Natural killer cell (primary cell): ENCODE measurements around the gene DAPK2. TPM values are rescaled to one million over a fixed set of nuclear protein-coding genes. Genes with fewer than 3 reads are reported as not detected.

ENCODE experiments used
- ATAC-seq, 3 donors: fragments of 150-1000 bp in 2 of 3; fragments of 200-7000 bp in 1 of 3; cut with Tn5 transposase; 1 replicate in 1 of 3; 2 replicates in 2 of 3; pipeline ENCODE4 v1.10.0; 2021; ENCODE audit warnings: mild to moderate bottlenecking in 2 of 3, moderate library complexity in 2 of 3
- DNase-seq, 2 donors: peaks; one replicate each; pipeline versions ENCODE4 v3.0.0 to v3.0.0-alpha.2; 2013 to 2021; ENCODE audit warnings: mixed read lengths in 1 of 2
- H3K27ac ChIP-seq: one replicate; pipeline ENCODE4 v1.5.1; 2013; ENCODE audit warnings: mild to moderate bottlenecking, low read length
- H3K27me3 ChIP-seq: one replicate; pipeline ENCODE4 v1.6.1; 2013; ENCODE audit warnings: low read length; ENCODE audit not compliant: control insufficient read depth, insufficient read depth
- H3K36me3 ChIP-seq: one replicate; pipeline ENCODE4 v1.6.1; 2013; ENCODE audit warnings: low read length; ENCODE audit not compliant: control insufficient read depth, insufficient read depth
- H3K4me1 ChIP-seq: one replicate; pipeline ENCODE4 v1.6.1; 2013; ENCODE audit warnings: low read length; ENCODE audit not compliant: control insufficient read depth, insufficient read depth
- H3K4me3 ChIP-seq: one replicate; pipeline ENCODE4 v1.5.1; 2013; ENCODE audit warnings: low read length
- H3K9me3 ChIP-seq: one replicate; pipeline ENCODE4 v1.6.1; 2013; ENCODE audit warnings: low read length; ENCODE audit not compliant: control insufficient read depth, insufficient read depth
- H3K27ac Mint-ChIP-seq, 2 donors: one replicate each; pipeline ENCODE4 v1.8.0; 2022; ENCODE audit warnings: mild to moderate bottlenecking in 2 of 2, mixed read lengths in 2 of 2, moderate library complexity in 1 of 2
- H3K27me3 Mint-ChIP-seq, 2 donors: one replicate each; pipeline ENCODE4 v1.8.0; 2022; ENCODE audit warnings: low read depth in 2 of 2, mixed read lengths in 2 of 2
- H3K36me3 Mint-ChIP-seq: one replicate; pipeline ENCODE4 v1.8.0; 2022; ENCODE audit warnings: mixed read lengths
- H3K4me1 Mint-ChIP-seq, 2 donors: one replicate each; pipeline ENCODE4 v1.8.0; 2022; ENCODE audit warnings: mixed read lengths in 2 of 2
- H3K4me3 Mint-ChIP-seq: one replicate; pipeline ENCODE4 v1.8.0; 2022; ENCODE audit warnings: mild to moderate bottlenecking, moderate library complexity, mixed read lengths
- H3K9me3 Mint-ChIP-seq, 2 donors: one replicate each; pipeline ENCODE4 v1.8.0; 2022; ENCODE audit warnings: mixed read lengths in 2 of 2
- WGBS: methylation state at CpG from one replicate; pipeline ENCODE4 v1.1.7; 2013; ENCODE audit warnings: missing lambda C conversion rate; ENCODE audit not compliant: insufficient coverage; 5-methylcytosine and 5-hydroxymethylcytosine counted together
- intact Hi-C: fragments of 100-400 bp; cut with micrococcal nuclease; formaldehyde crosslinking; loops from one replicate; pipeline ENCODE4 v1.14.2; 2022
- total RNA-seq, 4 donors: library from RNA; stranded (reverse); fragments of 120-200 nt in 1 of 4; gene quantifications; one replicate each; pipeline versions ENCODE4 v1.2.3 to v1.2.4, GENCODE V29; 2013 to 2022
- TF ChIP-seq, protein P1 (sequence below): fragments of 200-600 bp; IDR thresholded peaks from one replicate; pipeline ENCODE4 v1.8.0; 2022; ENCODE audit warnings: antibody characterized with exemption

Gene DAPK2
- total RNA-seq, 3 donors from 2014 or later (not counting 1 experiment from before 2014, with no cell fraction given), result 3.7 to 25.3 (median 6.0) TPM

DNA sequence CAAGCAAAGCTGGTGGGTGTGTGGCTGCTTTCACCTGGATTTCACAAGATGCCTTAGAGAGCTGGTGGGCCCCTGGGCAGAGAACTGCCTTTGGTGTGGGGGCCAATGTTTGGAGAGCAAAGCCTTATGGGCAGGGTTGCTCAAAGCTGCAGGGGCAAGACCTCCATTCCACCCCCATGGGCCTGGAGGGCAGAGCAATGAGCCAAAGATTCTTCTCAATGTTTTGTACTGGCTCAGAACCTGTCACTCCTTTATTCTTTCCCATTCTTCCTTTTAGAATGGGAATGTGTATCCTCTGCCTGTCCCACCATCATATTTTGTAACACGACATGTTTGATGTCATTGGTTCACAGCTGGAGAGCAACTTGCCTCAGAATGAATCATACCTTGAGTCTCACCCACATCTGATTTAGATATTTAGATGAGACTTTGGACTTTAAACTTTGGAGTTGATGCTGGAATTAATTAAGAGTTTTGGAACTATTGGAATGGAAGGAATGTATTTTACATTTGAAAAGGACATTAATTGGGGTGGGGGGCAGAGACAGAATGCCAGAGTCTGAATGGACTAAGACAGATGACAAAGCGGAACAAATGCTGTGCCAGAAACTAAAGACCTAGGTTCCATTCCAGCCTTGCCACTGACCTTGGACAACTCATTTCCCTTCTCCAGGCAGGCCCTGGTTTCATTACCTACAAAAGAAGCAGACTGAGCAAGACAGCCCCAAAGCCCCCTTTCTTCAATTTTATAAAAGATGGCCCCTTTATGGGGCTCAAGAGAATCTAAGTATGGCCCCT is 72.9 kb downstream of the DAPK2 start:
- TF ChIP-seq, protein P1, sequence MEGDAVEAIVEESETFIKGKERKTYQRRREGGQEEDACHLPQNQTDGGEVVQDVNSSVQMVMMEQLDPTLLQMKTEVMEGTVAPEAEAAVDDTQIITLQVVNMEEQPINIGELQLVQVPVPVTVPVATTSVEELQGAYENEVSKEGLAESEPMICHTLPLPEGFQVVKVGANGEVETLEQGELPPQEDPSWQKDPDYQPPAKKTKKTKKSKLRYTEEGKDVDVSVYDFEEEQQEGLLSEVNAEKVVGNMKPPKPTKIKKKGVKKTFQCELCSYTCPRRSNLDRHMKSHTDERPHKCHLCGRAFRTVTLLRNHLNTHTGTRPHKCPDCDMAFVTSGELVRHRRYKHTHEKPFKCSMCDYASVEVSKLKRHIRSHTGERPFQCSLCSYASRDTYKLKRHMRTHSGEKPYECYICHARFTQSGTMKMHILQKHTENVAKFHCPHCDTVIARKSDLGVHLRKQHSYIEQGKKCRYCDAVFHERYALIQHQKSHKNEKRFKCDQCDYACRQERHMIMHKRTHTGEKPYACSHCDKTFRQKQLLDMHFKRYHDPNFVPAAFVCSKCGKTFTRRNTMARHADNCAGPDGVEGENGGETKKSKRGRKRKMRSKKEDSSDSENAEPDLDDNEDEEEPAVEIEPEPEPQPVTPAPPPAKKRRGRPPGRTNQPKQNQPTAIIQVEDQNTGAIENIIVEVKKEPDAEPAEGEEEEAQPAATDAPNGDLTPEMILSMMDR, result no peak
- Mint-ChIP-seq H3K4me1 (peaks cover 39 to 42% of the 10 kb centered on the region in 2 donors), H3K4me3 (no peak overlapping the region), H3K36me3 (no peaks in the 10 kb centered on the region), H3K9me3 (no peaks in the 10 kb centered on the region), H3K27me3 (no peaks in the 10 kb centered on the region), H3K27ac (no peak overlapping the region)
- Histone ChIP-seq H3K27me3 (no peaks in the 10 kb centered on the region), H3K4me1 (peaks cover 31% of the 10 kb centered on the region), H3K27ac (no peak overlapping the region), H3K4me3 (no peak overlapping the region), H3K36me3 (no peaks in the 10 kb centered on the region), H3K9me3 (no peaks in the 10 kb centered on the region)
- intact Hi-C loops, result loop anchor here (5.0 kb wide), 1 partner anchor 34 kb away; no protein-coding TSS in a partner anchor
- WGBS, result 43% methylated on average over 2 of the region's 2 CpGs
- ATAC-seq (no peak), DNase-seq (no peak)

DNA sequence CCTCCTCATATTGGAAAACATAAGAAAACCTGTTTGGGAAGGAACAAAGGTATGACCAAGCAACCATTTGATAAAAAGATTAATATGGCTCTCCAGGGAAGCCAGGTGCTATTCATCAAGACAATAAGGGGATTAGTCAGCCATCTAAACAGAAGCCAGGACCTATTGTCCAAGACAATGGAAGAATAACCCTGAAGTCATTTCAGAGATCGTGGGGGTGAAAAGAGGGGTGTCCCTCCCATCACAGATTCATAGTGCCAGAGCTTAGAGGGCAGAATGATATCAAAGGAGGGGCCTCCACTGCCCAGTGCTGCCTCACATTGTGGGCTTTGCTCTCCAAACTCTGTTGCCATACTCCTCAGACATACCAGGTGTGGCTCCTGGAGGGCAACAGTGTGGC is 73.5 kb downstream of the DAPK2 start:
- Histone ChIP-seq H3K4me3 (no peak overlapping the region), H3K36me3 (no peaks in the 10 kb centered on the region), H3K27ac (no peak overlapping the region), H3K9me3 (no peaks in the 10 kb centered on the region), H3K4me1 (peaks cover 31% of the 10 kb centered on the region), H3K27me3 (no peaks in the 10 kb centered on the region)
- Mint-ChIP-seq H3K27ac (peak overlapping the region in 1 of 2 donors; percentile 94), H3K27me3 (no peaks in the 10 kb centered on the region), H3K4me3 (no peak overlapping the region), H3K36me3 (no peaks in the 10 kb centered on the region), H3K9me3 (no peaks in the 10 kb centered on the region), H3K4me1 (peaks cover 42 to 44% of the 10 kb centered on the region in 2 donors)
- no peak for ATAC-seq
- WGBS, result 89% methylated on average over 1 of the region's 1 CpG
- intact Hi-C loops, result loop anchor here (5.0 kb wide), 1 partner anchor 34 kb away; no protein-coding TSS in a partner anchor
- DNase-seq, result no peak
- TF ChIP-seq, protein P1, result no peak

DNA sequence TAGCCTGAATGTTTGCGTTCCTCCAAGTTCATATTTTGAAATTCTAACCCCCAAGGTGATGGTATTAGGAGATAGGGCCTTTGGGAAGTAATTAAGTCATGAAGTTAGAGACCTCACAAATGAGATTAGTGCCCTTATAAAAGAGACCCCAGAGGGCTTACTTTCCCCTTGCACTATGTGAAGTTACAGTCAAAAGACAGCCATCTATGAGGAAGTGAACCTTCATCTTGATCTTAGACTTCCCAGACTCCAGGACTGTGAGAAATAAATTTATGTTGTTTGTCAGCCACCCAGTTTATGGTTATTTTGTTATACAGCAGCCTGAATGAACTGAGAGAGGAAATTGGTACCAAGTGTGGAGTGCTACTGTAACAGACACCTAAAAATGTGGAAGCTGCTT is 74.4 kb downstream of the DAPK2 start:
- intact Hi-C loops, result loop anchor here (5.0 kb wide), 1 partner anchor 35 kb away; no protein-coding TSS in a partner anchor
- no peak for DNase-seq
- Mint-ChIP-seq H3K4me1 (peaks cover 44 to 45% of the 10 kb centered on the region in 2 donors), H3K4me3 (peak overlapping the region; percentile 65), H3K36me3 (no peaks in the 10 kb centered on the region), H3K27ac (peak overlapping the region; percentile 84 to 94), H3K27me3 (no peaks in the 10 kb centered on the region), H3K9me3 (no peaks in the 10 kb centered on the region)
- ATAC-seq, result no peak
- WGBS, result 100% methylated on average over 1 of the region's 1 CpG
- peak overlapping the region; percentile 67 for H3K27ac ChIP-seq
- H3K4me1 ChIP-seq, result peaks cover 31% of the 10 kb centered on the region
- TF ChIP-seq, protein P1, result no peak
- no peaks in the 10 kb centered on the region for H3K36me3 ChIP-seq
- no peaks in the 10 kb centered on the region for H3K27me3 ChIP-seq
- H3K4me3 ChIP-seq, result no peak overlapping the region
- no peaks in the 10 kb centered on the region for H3K9me3 ChIP-seq
